HepG2 (cell line): Measurements from ENCODE around the gene RARA. TPM values are rescaled to one million over a fixed set of nuclear protein-coding genes. Genes with fewer than 3 reads are reported as not detected.

Source experiments
- ATF4 ChIP-seq, 2 experiments: fragments of 450-650 bp in 1 of 2; sonication (generic) in 1 of 2; formaldehyde crosslinking; IDR thresholded peaks; 2 replicates each; pipeline versions ENCODE4 v1.5.0 to v1.8.0; 2020 to 2022; ENCODE audit warnings: mild to moderate bottlenecking in 1 of 2, missing genetic modification reagents in 1 of 2
- ATF7-NPFF ChIP-seq: sonication (generic); formaldehyde crosslinking; IDR thresholded peaks from 2 replicates; pipeline ENCODE4 v1.8.1; 2023; ENCODE audit warnings: mild to moderate bottlenecking, low read depth, missing genetic modification reagents, moderate library complexity
- KMT2A ChIP-seq: sonication (generic); formaldehyde crosslinking; IDR thresholded peaks from 2 replicates; pipeline ENCODE4 v1.4.0; 2020; ENCODE audit warnings: missing genetic modification reagents
- NFIC ChIP-seq: IDR thresholded peaks from 2 replicates; pipeline ENCODE4 v1.6.1; 2012; ENCODE audit warnings: mild to moderate bottlenecking, low read length, inconsistent platforms
- PHF5A ChIP-seq: IDR thresholded peaks from one replicate; pipeline ENCODE4 v1.6.1; 2018; ENCODE audit warnings: low read depth, missing genetic modification reagents; ENCODE audit not compliant: unreplicated experiment
- TBX3 ChIP-seq: fragments of 450-650 bp; IDR thresholded peaks from 2 replicates; pipeline ENCODE4 v1.6.1; 2017; ENCODE audit warnings: antibody characterized with exemption, mild to moderate bottlenecking, inconsistent platforms, borderline replicate concordance
- TCF12 ChIP-seq, 2 experiments: fragments of 450-650 bp in 1 of 2; sonication (generic) in 1 of 2; formaldehyde crosslinking in 1 of 2; IDR thresholded peaks; 2 replicates each; pipeline versions ENCODE4 v1.6.1 to v1.8.0; 2017 to 2022; ENCODE audit warnings: antibody characterized with exemption in 1 of 2, mild to moderate bottlenecking in 1 of 2, missing genetic modification reagents in 1 of 2, moderate library complexity in 1 of 2
- ZBED4 ChIP-seq: sonication (generic); formaldehyde crosslinking; IDR thresholded peaks from 2 replicates; pipeline ENCODE4 v1.4.0; 2020; ENCODE audit warnings: missing genetic modification reagents, borderline replicate concordance
- ZFP36L2 ChIP-seq: sonication (generic); formaldehyde crosslinking; IDR thresholded peaks from 2 replicates; pipeline ENCODE4 v1.4.0; 2020; ENCODE audit warnings: missing genetic modification reagents
- ZHX2 ChIP-seq, 2 experiments: sonication (generic) in 1 of 2; formaldehyde crosslinking in 1 of 2; IDR thresholded peaks; 2 replicates each; pipeline versions ENCODE4 v1.6.1 to v1.9.0; 2014 to 2022; ENCODE audit warnings: antibody characterized with exemption in 1 of 2, borderline replicate concordance in 1 of 2, inconsistent platforms in 1 of 2, low read depth in 1 of 2, missing genetic modification reagents in 1 of 2
- ZNF251 ChIP-seq: sonication (generic); formaldehyde crosslinking; IDR thresholded peaks from 2 replicates; pipeline ENCODE4 v1.9.0; 2021; ENCODE audit warnings: mild to moderate bottlenecking, missing genetic modification reagents
- ZNF260 ChIP-seq: sonication (generic); formaldehyde crosslinking; IDR thresholded peaks from 2 replicates; pipeline ENCODE4 v1.4.0; 2020; ENCODE audit warnings: missing genetic modification reagents, low read depth, mild to moderate bottlenecking, borderline replicate concordance
- ZNF451 ChIP-seq: sonication (generic); formaldehyde crosslinking; IDR thresholded peaks from 2 replicates; pipeline ENCODE4 v1.5.0; 2020; ENCODE audit warnings: mild to moderate bottlenecking, missing genetic modification reagents
- ZNF709 ChIP-seq: sonication (generic); formaldehyde crosslinking; IDR thresholded peaks from 2 replicates; pipeline ENCODE4 v1.5.0; 2020; ENCODE audit warnings: mild to moderate bottlenecking, missing genetic modification reagents
- ZNF720 ChIP-seq: sonication (generic); formaldehyde crosslinking; IDR thresholded peaks from 2 replicates; pipeline ENCODE4 v1.4.0; 2020; ENCODE audit warnings: missing genetic modification reagents
- ZNF790 ChIP-seq: sonication (generic); formaldehyde crosslinking; IDR thresholded peaks from 2 replicates; pipeline ENCODE4 v1.8.0; 2022; ENCODE audit warnings: missing genetic modification reagents, mild to moderate bottlenecking, borderline replicate concordance
- polyA plus RNA-seq, 8 experiments: library from polyadenylated mRNA; depleted of rRNA in 3 of 8; stranded (reverse) in 7 of 8; unstranded in 1 of 8; fragments of >200 nt; fragmentation: Illumina TruSeq in 4 of 8; extraction: Trizol in 4 of 8; gene quantifications; 2 replicates each; pipeline versions ENCODE4 v1.2.1 to v1.2.3, GENCODE V29; 2011 to 2016; ENCODE audit warnings: low read depth in 4 of 8, missing spikeins in 1 of 8, mixed read lengths in 1 of 8; ENCODE audit not compliant: insufficient read depth in 1 of 8
- total RNA-seq, 5 experiments: library from RNA; depleted of rRNA; stranded (reverse); fragments of >200 nt; fragmentation: Illumina TruSeq; extraction: Trizol; gene quantifications; 2 replicates each; pipeline ENCODE4 v1.2.3, GENCODE V29; 2016; ENCODE audit warnings: low read depth in 1 of 5

Gene RARA
- total and polyA plus RNA-seq, 2 of the 13 experiments (the other 11 are each of a cell fraction or from before 2014, with no cell fraction given): 6.4 to 8.6 TPM

GRCh38 chr17:40354221-40355122, 45.5 kb downstream of the RARA start (continued):
- TF ChIP-seq ATF4 (CRISPR knock-in tag; IDR thresholded peaks at IDR 0.05): no peak
- TF ChIP-seq TCF12 (IDR thresholded peaks at IDR 0.05): no peak
- no peak for TF ChIP-seq TCF12 (CRISPR knock-in tag; IDR thresholded peaks at IDR 0.05)
- no peak for TF ChIP-seq ZNF451 (CRISPR knock-in tag)
- TF ChIP-seq ZNF260: no peak
- 0 out of 2 replicates have a peak, but pooled peaks have one; percentile 39 for TF ChIP-seq ZNF709
- TF ChIP-seq PHF5A (CRISPR knock-in tag): no peak
- TF ChIP-seq ZNF251 (CRISPR knock-in tag): no peak
- TF ChIP-seq TBX3: no peak
- no peak for TF ChIP-seq ZHX2 (IDR thresholded peaks at IDR 0.05; ENCODE audit: low read depth)
- TF ChIP-seq ZHX2 (CRISPR knock-in tag; IDR thresholded peaks at IDR 0.05; ENCODE audit: borderline replicate concordance): no peak
- TF ChIP-seq ZBED4: no peak
- TF ChIP-seq ZNF790 (CRISPR knock-in tag): no peak
- TF ChIP-seq ATF7-NPFF: no peak; the same call in 1 of the 2 replicates
- TF ChIP-seq KMT2A (CRISPR knock-in tag): no peak
- TF ChIP-seq ZFP36L2 (CRISPR knock-in tag): no peak
- TF ChIP-seq NFIC: no peak
- no peak for TF ChIP-seq ZNF720
